ENCODE measurements around the gene PRSS48. TPM values are rescaled to one million over a fixed set of nuclear protein-coding genes. Genes with fewer than 3 reads are reported as not detected.

PRSS48 gene
- total RNA-seq, 1 donor from 2014 or later, result not detected

DNA sequence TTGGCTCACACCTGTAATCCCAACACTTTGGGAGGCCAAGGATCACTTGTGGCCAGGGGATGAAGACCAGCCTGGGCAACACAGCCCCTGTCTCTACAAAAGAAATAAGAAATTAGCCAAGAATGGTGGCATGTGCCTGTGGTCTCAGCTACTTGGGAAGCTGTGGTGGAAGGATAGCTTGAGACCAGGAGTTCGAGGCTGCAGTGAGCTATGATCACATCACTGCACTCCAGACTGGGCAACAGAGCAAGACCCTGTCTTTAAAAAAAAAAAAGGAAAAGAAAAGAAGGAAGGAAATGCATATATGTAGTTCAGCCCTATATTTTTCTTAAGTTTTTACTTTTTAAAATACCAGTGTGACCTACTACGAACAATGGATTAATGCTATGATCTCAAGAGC, 15.1 kb downstream of the PRSS48 start:
- H3K27ac ChIP-seq, result no peak overlapping the region
- H3K4me1 ChIP-seq, result no peaks in the 10 kb centered on the region
- no peaks in the 10 kb centered on the region for H3K27me3 ChIP-seq
- DNase-seq (no peak), ATAC-seq (no peak)
- no peaks in the 10 kb centered on the region for H3K9me3 ChIP-seq
- H3K4me3 ChIP-seq, result no peak overlapping the region
- TF ChIP-seq, protein P1, sequence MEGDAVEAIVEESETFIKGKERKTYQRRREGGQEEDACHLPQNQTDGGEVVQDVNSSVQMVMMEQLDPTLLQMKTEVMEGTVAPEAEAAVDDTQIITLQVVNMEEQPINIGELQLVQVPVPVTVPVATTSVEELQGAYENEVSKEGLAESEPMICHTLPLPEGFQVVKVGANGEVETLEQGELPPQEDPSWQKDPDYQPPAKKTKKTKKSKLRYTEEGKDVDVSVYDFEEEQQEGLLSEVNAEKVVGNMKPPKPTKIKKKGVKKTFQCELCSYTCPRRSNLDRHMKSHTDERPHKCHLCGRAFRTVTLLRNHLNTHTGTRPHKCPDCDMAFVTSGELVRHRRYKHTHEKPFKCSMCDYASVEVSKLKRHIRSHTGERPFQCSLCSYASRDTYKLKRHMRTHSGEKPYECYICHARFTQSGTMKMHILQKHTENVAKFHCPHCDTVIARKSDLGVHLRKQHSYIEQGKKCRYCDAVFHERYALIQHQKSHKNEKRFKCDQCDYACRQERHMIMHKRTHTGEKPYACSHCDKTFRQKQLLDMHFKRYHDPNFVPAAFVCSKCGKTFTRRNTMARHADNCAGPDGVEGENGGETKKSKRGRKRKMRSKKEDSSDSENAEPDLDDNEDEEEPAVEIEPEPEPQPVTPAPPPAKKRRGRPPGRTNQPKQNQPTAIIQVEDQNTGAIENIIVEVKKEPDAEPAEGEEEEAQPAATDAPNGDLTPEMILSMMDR (IDR thresholded peaks at IDR 0.05), result no peak
- intact Hi-C loops (cut with DNase I), result no loop called here
- no peaks in the 10 kb centered on the region for H3K36me3 ChIP-seq

DNA sequence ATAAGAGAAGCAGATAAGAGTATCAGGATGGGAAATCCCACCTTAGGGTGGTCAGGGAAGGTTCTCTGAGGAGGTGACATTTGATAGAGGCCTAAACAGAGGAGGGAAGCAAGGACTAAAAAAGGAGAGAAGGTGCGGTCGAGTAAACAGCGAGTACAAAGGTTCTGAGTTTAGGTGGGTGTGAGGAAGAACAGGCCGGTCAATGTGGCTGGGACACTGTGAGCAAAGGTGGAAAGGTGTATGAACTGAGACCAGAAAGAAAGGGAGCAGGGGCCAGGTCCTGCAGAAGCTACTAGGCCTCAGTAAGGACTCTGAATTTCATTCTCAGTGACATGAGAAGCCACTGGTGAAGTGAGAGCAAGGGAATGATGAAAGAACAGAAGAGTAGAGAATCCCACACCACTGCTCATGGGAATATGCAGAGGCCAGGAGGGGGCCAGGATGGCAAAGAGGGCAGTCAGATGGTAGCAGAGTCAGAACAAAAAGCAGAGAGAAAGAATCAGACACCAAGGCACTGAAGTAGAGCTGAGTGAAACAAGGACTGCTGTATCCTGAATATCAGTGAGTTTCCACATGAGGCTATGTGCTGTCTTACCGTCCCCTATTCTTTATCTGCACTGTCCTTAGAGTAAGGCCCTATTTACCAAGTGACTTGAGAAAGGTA, 18.0 kb downstream of the PRSS48 start:
- Histone ChIP-seq H3K4me3 (no peak overlapping the region), H3K4me1 (peaks cover 4% of the 10 kb centered on the region), H3K36me3 (no peaks in the 10 kb centered on the region), H3K27ac (no peak overlapping the region), H3K9me3 (no peaks in the 10 kb centered on the region), H3K27me3 (no peaks in the 10 kb centered on the region)
- no peak for ATAC-seq
- DNase-seq, result no peak
- TF ChIP-seq, protein P1 (IDR thresholded peaks at IDR 0.05), result no peak
- intact Hi-C loops (cut with DNase I), result no loop called here

DNA sequence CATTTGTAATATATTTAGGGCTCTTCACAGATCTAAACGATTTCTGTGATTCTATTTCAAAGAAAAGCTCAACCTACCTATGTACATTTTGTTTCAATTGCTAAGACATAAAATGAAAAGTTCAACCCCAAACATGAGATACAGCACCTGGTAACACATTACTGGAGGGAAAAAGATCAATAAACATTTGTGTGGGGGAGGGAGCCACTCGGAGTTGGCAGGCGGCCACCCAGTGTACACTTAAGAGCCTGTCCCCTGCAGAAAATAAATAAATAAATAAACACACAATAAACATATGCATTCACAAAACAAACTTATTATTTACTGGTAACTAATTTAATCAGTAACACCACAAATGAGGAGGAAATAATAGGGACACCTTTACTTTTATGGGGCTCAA, 19.3 kb downstream of the PRSS48 start:
- no peak overlapping the region for H3K4me3 ChIP-seq
- no peaks in the 10 kb centered on the region for H3K36me3 ChIP-seq
- ATAC-seq, result no peak
- H3K9me3 ChIP-seq, result no peaks in the 10 kb centered on the region
- intact Hi-C loops (cut with DNase I), result no loop called here
- H3K27ac ChIP-seq, result no peak overlapping the region
- TF ChIP-seq, protein P1 (IDR thresholded peaks at IDR 0.05), result no peak
- H3K4me1 ChIP-seq, result peaks cover 4% of the 10 kb centered on the region
- no peak for DNase-seq
- no peaks in the 10 kb centered on the region for H3K27me3 ChIP-seq

DNA sequence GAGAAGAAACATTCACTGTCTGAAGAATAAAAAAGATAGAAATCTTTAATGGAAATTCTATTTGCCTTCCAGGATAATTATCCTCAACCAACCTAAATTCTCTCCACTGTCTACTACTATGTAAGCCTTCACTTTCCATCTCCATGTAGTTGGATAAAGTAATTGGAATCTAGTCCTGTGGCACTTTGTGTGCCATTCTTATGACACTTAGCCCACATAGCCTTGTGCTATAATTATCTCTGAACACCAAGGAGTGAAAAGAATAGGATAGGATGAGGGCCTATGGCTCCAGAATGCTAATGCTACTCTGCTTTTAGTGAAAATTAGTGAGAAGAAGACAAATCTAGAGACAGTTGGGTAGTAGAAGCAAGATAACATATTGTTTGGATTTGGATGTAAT, 20.2 kb downstream of the PRSS48 start:
- DNase-seq, result no peak
- TF ChIP-seq, protein P1 (IDR thresholded peaks at IDR 0.05), result no peak
- no peak for ATAC-seq
- Histone ChIP-seq H3K27me3 (no peaks in the 10 kb centered on the region), H3K27ac (no peak overlapping the region), H3K4me3 (no peak overlapping the region), H3K9me3 (no peaks in the 10 kb centered on the region), H3K36me3 (no peaks in the 10 kb centered on the region), H3K4me1 (peaks cover 4% of the 10 kb centered on the region)
- intact Hi-C loops (cut with DNase I), result no loop called here

DNA sequence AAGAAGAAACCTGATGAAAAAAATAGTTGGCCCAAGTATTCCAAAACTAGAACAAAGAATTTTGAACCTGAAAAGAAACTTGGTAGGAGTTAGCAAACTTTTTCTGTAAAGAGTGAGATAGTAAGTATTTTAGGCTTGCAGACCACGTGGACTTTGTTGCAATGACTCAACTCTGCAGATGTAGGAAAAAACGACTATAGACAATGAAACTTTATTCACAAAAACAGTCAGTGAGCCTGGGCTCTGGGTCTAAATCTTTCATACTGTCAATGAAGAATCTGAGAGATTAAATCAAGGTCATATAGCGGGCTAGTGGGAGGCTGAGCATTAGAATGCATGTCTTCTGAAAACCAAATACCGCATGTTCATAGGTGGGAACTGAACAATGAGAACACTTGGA, 25.5 kb downstream of the PRSS48 start:
- Histone ChIP-seq H3K9me3 (no peaks in the 10 kb centered on the region), H3K27ac (no peak overlapping the region), H3K36me3 (no peaks in the 10 kb centered on the region), H3K4me3 (no peak overlapping the region), H3K27me3 (no peaks in the 10 kb centered on the region), H3K4me1 (peaks cover 5% of the 10 kb centered on the region)
- intact Hi-C loops (cut with DNase I), result no loop called here
- DNase-seq, result no peak
- TF ChIP-seq, protein P1 (IDR thresholded peaks at IDR 0.05), result no peak
- no peak for ATAC-seq

DNA sequence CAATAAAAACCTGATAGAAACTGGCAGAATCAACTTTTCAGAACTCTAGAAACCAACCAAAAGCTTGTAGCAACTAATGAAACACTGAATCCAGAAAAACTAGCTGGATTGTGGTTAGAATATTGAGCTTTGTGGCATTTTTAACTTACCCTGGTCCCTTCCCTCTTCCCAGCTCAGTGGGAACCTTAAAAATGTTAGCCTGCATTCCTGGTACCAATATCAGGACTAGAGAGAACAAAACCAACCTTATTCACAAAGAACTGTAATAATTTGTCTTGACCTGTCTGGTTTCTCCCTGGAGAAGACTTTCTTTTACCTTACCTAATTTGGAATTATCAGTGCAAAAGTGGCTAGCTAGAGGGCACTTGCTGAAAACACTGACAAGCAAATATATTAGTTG, 27.3 kb downstream of the PRSS48 start:
- ATAC-seq, result no peak
- Histone ChIP-seq H3K27ac (no peak overlapping the region), H3K27me3 (no peaks in the 10 kb centered on the region), H3K9me3 (no peaks in the 10 kb centered on the region), H3K4me1 (peaks cover 4% of the 10 kb centered on the region), H3K4me3 (no peak overlapping the region), H3K36me3 (no peaks in the 10 kb centered on the region)
- TF ChIP-seq, protein P1 (IDR thresholded peaks at IDR 0.05), result no peak
- no peak for DNase-seq
- intact Hi-C loops (cut with DNase I), result no loop called here

Data from upper lobe of right lung (tissue), 1 donor.